C4-2B (cell line): ENCODE measurements around the gene TTLL10.
A peak's percentile ranks its signal among the peaks of the same experiment; 100 is the strongest.

Experiments used
- H3K27ac ChIP-seq: fragments of 450-650 bp; 2 replicates; pipeline ENCODE4 v1.5.1; 2017
- ZFX ChIP-seq: fragments of 450-650 bp; IDR thresholded peaks from 2 replicates; pipeline ENCODE4 v1.6.1; 2017
- TF ChIP-seq, protein P1 (sequence below): fragments of 450-650 bp; conservative IDR thresholded peaks from 2 replicates; pipeline ENCODE4 v1.5.1; 2017; ENCODE audit warnings: mild to moderate bottlenecking

TTLL10 gene

GRCh38 chr1:1231400-1232207, 57.9 kb downstream of the TTLL10 start, which contains the start of gene SDF4:
TSS of gene SDF4 (minus strand) at chr1:1232001. CDS start at chr1:1228772, 3,229 bp downstream.
- peak; percentile 78; the same call in 1 of the 2 replicates for TF ChIP-seq ZFX
- TF ChIP-seq, protein P1, sequence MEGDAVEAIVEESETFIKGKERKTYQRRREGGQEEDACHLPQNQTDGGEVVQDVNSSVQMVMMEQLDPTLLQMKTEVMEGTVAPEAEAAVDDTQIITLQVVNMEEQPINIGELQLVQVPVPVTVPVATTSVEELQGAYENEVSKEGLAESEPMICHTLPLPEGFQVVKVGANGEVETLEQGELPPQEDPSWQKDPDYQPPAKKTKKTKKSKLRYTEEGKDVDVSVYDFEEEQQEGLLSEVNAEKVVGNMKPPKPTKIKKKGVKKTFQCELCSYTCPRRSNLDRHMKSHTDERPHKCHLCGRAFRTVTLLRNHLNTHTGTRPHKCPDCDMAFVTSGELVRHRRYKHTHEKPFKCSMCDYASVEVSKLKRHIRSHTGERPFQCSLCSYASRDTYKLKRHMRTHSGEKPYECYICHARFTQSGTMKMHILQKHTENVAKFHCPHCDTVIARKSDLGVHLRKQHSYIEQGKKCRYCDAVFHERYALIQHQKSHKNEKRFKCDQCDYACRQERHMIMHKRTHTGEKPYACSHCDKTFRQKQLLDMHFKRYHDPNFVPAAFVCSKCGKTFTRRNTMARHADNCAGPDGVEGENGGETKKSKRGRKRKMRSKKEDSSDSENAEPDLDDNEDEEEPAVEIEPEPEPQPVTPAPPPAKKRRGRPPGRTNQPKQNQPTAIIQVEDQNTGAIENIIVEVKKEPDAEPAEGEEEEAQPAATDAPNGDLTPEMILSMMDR, result no peak
- H3K27ac ChIP-seq, result peak within 1 kb of the TSS; percentile 100

- TF ChIP-seq, protein P1, result no peak
- TF ChIP-seq ZFX, result peak; percentile 55
- peak within 1 kb of the TSS; percentile 100 for H3K27ac ChIP-seq
These were observed 58.6 kb downstream of the TTLL10 start, which contains the start of gene B3GALT6 for GRCh38 chr1:1232208-1232795. TSS of gene B3GALT6 (plus strand) at chr1:1232237. CDS start at chr1:1232279, 42 bp downstream.

DNA sequence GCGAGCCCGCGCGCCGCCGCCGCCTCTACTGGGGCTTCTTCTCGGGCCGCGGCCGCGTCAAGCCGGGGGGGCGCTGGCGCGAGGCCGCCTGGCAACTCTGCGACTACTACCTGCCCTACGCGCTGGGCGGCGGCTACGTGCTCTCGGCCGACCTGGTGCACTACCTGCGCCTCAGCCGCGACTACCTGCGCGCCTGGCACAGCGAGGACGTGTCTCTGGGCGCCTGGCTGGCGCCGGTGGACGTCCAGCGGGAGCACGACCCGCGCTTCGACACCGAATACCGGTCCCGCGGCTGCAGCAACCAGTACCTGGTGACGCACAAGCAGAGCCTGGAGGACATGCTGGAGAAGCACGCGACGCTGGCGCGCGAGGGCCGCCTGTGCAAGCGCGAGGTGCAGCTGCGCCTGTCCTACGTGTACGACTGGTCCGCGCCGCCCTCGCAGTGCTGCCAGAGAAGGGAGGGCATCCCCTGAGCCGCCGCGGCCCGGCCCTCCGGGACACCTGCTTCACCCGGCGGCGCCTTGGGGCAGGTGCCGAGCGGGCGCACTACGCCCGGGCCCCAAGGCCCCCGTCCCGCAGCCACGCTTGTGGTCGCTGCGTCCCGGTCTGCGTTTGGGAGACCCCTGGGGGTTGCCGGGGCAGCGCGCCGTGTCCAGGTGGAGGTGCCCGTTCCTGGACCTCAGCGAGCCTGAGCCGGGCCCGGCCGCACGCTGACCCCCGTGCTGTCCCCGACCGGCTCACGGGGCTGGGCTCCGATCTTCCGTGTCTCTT, 59.3 kb downstream of the TTLL10 start:
- peak overlapping the region; percentile 100 for H3K27ac ChIP-seq
- TF ChIP-seq, protein P1, result no peak
- TF ChIP-seq ZFX, result peak; percentile 38; the same call in 1 of the 2 replicates

GRCh38 chr1:1233567-1233892, 59.9 kb downstream of the TTLL10 start:
- H3K27ac ChIP-seq, result peak overlapping the region; percentile 100

DNA sequence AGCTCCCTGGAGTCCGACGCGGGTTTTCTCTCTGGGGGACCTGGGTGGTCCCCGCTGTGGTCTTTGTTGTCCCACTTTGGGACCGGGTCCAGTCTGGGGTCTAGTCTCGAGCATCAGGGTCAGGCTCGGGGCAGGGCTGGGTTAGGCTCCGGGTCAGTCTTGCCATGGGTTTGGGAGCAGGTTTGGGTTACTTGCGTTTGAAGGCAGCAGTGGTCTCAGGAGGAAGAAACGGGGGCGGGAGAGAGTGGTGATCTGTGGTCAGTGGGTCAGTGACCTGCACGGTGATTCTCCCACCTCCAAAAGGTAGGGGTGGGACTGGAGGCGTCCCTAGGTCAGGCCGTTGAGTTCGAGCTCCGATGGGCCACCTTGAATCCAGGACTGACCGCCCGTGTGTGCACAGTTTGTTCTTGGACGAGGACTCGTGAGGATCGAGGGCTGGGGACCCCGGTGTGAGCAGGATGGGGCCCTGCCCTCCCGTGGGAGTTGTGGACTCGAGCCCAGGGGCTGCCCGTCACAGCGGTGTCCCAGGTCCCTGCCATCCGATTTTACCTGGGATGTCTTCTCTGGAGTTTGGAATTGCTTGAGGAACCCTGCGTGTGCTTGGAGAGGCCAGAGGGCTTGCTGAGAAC, 60.6 kb downstream of the TTLL10 start:
- no peak for TF ChIP-seq ZFX
- TF ChIP-seq, protein P1, result no peak
- peak overlapping the region; percentile 100 for H3K27ac ChIP-seq

More at GRCh38 chr1:1233567-1233892, 59.9 kb downstream of the TTLL10 start:
- TF ChIP-seq ZFX, result no peak
- TF ChIP-seq, protein P1, result no peak

DNA sequence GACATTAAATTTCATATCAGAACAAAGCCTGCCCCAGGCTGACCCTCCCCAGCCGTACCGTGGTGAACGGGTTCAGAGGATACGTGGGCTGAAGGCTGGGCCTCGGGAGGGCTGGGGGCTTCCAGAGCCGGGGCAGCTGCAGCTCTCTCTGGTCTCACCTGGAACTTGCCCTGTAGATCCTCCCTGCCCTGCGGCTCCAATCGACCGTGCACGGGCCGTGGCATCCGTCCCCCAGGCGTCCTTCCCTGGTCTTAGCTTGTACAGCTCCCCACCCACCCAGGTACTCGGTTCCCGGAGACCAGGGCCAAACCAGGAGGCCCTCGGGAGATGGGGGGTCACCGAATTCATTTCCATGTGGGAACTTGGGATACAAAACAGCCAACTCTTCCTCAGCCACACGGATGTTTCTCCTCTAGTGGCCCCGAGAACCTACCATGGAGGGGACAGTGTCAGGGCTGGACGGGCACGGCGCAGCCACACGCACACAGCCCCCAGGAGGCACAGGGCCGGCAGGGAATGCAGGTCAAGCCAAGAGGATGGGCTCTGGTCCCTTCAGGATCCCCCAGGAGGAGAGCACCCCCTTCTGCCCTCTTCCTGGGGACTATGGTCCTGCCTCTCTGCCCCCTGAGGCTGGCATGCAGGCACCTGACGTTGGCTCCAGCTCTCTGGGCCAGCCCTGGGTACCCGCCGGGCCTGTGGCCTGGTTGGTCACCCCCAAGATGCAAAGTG, 61.5 kb downstream of the TTLL10 start:
- TF ChIP-seq, protein P1, result no peak
- TF ChIP-seq ZFX, result no peak
- H3K27ac ChIP-seq, result peak overlapping the region; percentile 100; the same call in 1 of the 2 replicates
